Heart left ventricle (tissue), 16 donors: ENCODE measurements around the gene SEPSECS. TPM values are rescaled to one million over a fixed set of nuclear protein-coding genes. Genes with fewer than 3 reads are reported as not detected.
A peak's percentile ranks its signal among the peaks of the same experiment; 100 is the strongest.

ENCODE experiments used
- ATAC-seq, 4 donors: fragments of 200-7000 bp; cut with Tn5 transposase; one replicate each; pipeline ENCODE4 v1.9.1; 2020 to 2022; ENCODE audit warnings: moderate library complexity in 4 of 4, mild to moderate bottlenecking in 3 of 4, moderate number of reproducible peaks in 1 of 4
- DNase-seq, 5 donors: peaks; one replicate each; pipeline ENCODE4 v3.0.0-alpha.2; 2020
- H3K27ac ChIP-seq, 12 donors: fragments of 200-600 bp; sonication (generic) in 4 of 12; one replicate each; pipeline versions ENCODE4 v1.5.0 to v1.8.0; 2016 to 2022; ENCODE audit warnings: mild to moderate bottlenecking in 2 of 12
- H3K27me3 ChIP-seq, 9 donors: fragments of 200-600 bp; sonication (generic) in 2 of 9; one replicate each; pipeline versions ENCODE4 v1.5.1 to v1.8.0; 2016 to 2022; ENCODE audit warnings: mild to moderate bottlenecking in 3 of 9
- H3K36me3 ChIP-seq, 9 donors: fragments of 200-600 bp; sonication (generic) in 2 of 9; one replicate each; pipeline versions ENCODE4 v1.5.0 to v1.8.0; 2018 to 2022; ENCODE audit warnings: mild to moderate bottlenecking in 2 of 9
- H3K4me1 ChIP-seq, 12 donors: fragments of 200-600 bp; sonication (generic) in 4 of 12; one replicate each; pipeline versions ENCODE4 v1.5.0 to v1.8.0; 2016 to 2022; ENCODE audit warnings: mild to moderate bottlenecking in 3 of 12
- H3K4me3 ChIP-seq, 12 donors: fragments of 200-600 bp; sonication (generic) in 4 of 12; one replicate each; pipeline versions ENCODE4 v1.5.0 to v1.8.0; 2017 to 2022; ENCODE audit warnings: mild to moderate bottlenecking in 9 of 12, moderate library complexity in 4 of 12
- H3K9me3 ChIP-seq, 12 donors: fragments of 200-600 bp; sonication (generic) in 4 of 12; one replicate each; pipeline versions ENCODE4 v1.5.0 to v1.8.0; 2016 to 2022; ENCODE audit warnings: mild to moderate bottlenecking in 1 of 12
- POLR2A ChIP-seq, 2 donors: fragments of 450-650 bp; IDR thresholded peaks; one replicate each; pipeline ENCODE4 v1.6.1; 2017; ENCODE audit warnings: antibody characterized with exemption in 2 of 2, mild to moderate bottlenecking in 2 of 2, moderate library complexity in 2 of 2
- WGBS, 4 donors: extraction: QIAGEN DNeasy Blood & Tissue Kit in 2 of 4; methylation state at CpG; one replicate each; pipeline versions ENCODE4 v1.1.5 to v1.1.7; 2013 to 2018; 5-methylcytosine and 5-hydroxymethylcytosine counted together
- intact Hi-C, 10 donors: fragments of 100-400 bp; cut with DNase I; formaldehyde crosslinking; loops; one replicate each; pipeline versions ENCODE4 v1.11.1 to v1.14.2; 2022
- polyA plus RNA-seq, 2 donors: library from polyadenylated mRNA; stranded (reverse); fragments of 200-250 nt; gene quantifications; one replicate each; pipeline ENCODE4 v1.2.3, GENCODE V29; 2013
- total RNA-seq, 9 donors: library from RNA; depleted of rRNA in 2 of 9; stranded (reverse); fragments of >200 nt in 2 of 9; fragmentation: NEBNext Ultra II Directional in 3 of 9; extraction: Animal tissue kit (Norgen Biotek cat#: 25700) in 3 of 9; gene quantifications; one replicate each; pipeline versions ENCODE4 v1.1.0 to v1.2.4, GENCODE V29; 2016 to 2023
- TF ChIP-seq, protein P1 (sequence below), 12 donors: fragments of 200-600 bp; sonication (generic) in 4 of 12; IDR thresholded peaks; one replicate each; pipeline versions ENCODE4 v1.5.0 to v1.8.0; 2018 to 2022; ENCODE audit warnings: antibody characterized with exemption in 12 of 12, mild to moderate bottlenecking in 5 of 12
- donor health status: ischemic (EF 13 %, LVEDD 7.1; RV severe dilation, severe dysfunction).
- donor health status: healthy with polysubstance abuse.
- donor health status: DM: no; HTN: yes; CAD: no.
- donor health status: DM: no; HTN: no; CAD: no.
- donor health status: ischemic (EF 25% LVEDD 6.9; RV normal size, moderate dysfunction).
- donor health status: ischemic (EF 25% LVEDD 5.7; RV mildly dilated, moderate dysfunction).
- donor health status: healthy.
- donor health status: DM: yes; HTN: yes; CAD: no.
- donor health status: ischemic (EF 35%, LVEDD 5.7; RV mildly dilated, moderate dysfunction).
- donor health status: nonischemic (EF 11% LVEDD 7.7; RV severe dilation, severe dysfunction).
- donor health status: DM: yes; HTN: yes; CAD: no.
- donor health status: PGD.
- donor health status: ischemic (EF 29% LVEDD 5.4; RV normal size, mild dysfunction).
- donor health status: nonischemic (EF 23%, LVEDD 6.1; RV moderate dilation, normal function).

The SEPSECS gene
- total and polyA plus RNA-seq, 11 donors = 2.0 to 7.6 (median 5.6) TPM

DNA sequence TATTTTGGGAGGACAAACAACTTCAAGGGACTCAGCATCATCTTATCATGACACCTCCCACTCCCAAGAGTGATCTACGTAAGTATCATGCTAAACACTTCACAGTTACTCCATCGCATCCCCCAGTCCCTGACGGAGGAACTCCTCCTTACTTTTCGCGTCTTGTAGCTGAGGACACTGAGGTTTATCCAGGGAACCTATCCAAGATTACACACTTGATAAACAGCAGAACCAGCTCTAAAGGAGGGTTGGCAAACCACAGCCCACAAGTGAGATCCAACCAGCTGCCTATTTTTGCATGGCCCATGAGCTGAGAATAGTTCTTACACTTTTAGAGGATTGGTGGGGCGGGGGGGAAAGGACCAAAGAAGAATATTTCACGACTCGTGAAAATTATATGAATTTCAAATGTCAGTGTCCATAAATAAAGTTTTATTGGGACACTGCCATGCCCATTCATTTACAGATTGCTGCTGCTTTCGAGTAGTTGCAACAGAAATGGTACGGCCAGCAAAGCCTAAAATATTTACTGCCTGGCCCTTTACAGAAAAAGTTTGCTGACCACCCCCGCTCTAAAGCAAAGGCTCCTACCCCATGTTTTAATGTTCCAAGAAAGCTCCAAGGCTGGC is 47.8 kb downstream of the SEPSECS start:
- intact Hi-C loops = no loop called here
- no peaks in the 10 kb centered on the region for H3K9me3 ChIP-seq
- peak overlapping the region in 1 of 12 donors; percentile 56 for H3K27ac ChIP-seq
- no peaks in the 10 kb centered on the region for H3K27me3 ChIP-seq
- TF ChIP-seq, protein P1, sequence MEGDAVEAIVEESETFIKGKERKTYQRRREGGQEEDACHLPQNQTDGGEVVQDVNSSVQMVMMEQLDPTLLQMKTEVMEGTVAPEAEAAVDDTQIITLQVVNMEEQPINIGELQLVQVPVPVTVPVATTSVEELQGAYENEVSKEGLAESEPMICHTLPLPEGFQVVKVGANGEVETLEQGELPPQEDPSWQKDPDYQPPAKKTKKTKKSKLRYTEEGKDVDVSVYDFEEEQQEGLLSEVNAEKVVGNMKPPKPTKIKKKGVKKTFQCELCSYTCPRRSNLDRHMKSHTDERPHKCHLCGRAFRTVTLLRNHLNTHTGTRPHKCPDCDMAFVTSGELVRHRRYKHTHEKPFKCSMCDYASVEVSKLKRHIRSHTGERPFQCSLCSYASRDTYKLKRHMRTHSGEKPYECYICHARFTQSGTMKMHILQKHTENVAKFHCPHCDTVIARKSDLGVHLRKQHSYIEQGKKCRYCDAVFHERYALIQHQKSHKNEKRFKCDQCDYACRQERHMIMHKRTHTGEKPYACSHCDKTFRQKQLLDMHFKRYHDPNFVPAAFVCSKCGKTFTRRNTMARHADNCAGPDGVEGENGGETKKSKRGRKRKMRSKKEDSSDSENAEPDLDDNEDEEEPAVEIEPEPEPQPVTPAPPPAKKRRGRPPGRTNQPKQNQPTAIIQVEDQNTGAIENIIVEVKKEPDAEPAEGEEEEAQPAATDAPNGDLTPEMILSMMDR (IDR thresholded peaks at IDR 0.05) = no peak
- TF ChIP-seq POLR2A (IDR thresholded peaks at IDR 0.05) = no peak
- peaks cover 0 to 8% (median 5%) of the 10 kb centered on the region in 12 donors for H3K4me1 ChIP-seq
- no peak overlapping the region for H3K4me3 ChIP-seq
- 85 to 88% (median 86%) methylated on average over 10 to 11 of the region's 11 CpGs for WGBS, 4 donors
- no peaks in the 10 kb centered on the region for H3K36me3 ChIP-seq
- ATAC-seq = no peak
- DNase-seq = no peak

DNA sequence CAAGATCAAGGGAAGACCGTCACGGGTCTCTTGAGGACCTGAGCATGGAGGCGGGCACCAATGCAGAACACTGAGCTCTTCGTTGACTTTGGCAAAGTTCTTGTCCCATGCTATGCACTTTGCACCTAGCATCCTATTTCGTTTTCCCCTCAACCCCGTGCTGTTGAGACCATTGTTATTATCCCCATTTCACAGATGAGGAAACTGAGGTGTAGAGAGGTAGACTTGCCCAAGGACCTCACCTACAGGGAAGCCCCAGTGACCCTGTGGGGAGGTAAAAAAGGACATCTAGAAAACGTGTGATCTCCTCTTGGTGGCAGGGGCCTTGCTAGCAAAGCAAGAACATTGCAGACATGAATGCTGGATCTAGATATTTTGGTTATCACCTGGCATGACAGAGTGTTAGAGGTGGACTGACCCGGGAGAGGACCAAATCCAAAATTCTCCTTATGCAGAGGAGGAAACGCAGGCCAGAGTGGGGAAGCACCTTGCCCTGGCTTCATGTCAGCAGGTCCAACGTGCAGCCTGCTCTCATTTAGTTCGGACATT is 48.5 kb downstream of the SEPSECS start:
- peaks cover 0 to 13% (median 8%) of the 10 kb centered on the region in 12 donors for H3K4me1 ChIP-seq
- intact Hi-C loops = no loop called here
- no peaks in the 10 kb centered on the region for H3K27me3 ChIP-seq
- no peak for TF ChIP-seq POLR2A (IDR thresholded peaks at IDR 0.05)
- TF ChIP-seq, protein P1 (IDR thresholded peaks at IDR 0.05) = no peak
- H3K27ac ChIP-seq = peak overlapping the region in 1 of 12 donors; percentile 56
- no peak overlapping the region for H3K4me3 ChIP-seq
- DNase-seq = no peak
- H3K36me3 ChIP-seq = no peaks in the 10 kb centered on the region
- no peaks in the 10 kb centered on the region for H3K9me3 ChIP-seq
- ATAC-seq = no peak
- 81 to 87% (median 83%) methylated on average over 11 of the region's 11 CpGs for WGBS, 4 donors

DNA sequence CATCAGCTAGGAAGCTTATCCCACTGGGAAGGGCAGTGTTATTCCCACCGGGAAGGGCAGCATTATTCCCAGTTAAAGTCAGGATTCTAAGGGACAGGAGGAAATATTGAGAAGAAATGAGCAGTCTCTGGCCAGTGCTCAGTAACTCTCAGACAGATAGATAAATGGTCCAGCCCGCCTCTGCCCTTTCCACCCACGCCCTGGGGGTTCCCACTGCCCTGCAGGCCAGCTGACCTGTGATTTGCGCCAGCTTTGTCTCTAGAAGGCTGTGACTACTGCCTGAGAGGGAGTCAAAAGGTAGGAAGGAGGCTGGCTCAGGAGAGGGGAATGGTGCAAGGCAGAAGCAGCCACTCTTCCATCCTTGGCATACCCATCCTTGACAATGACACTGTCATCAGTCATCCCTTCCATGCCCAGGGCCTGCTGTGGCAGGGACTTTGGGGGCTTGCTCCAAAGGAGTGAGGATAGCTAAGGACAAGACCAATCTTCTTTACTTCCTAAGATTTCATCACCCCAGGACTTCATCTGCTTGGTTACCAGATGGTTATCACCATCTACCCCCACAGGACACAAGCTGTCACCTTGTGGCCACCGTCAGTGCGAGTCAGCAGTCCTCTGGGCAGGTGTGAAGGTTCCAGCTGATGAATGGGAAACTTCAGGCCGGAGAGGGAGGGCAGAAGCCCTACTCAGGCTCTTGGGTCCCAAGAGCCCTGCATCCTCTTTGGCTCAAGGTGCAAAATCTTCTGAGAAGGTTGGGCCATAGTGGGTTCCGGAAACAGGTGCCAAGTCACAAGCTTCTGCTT is 49.5 kb downstream of the SEPSECS start:
- Histone ChIP-seq H3K4me3 (no peak overlapping the region), H3K27me3 (no peaks in the 10 kb centered on the region), H3K27ac (no peak overlapping the region), H3K4me1 (peaks cover 0 to 13% (median 8%) of the 10 kb centered on the region in 12 donors), H3K36me3 (no peaks in the 10 kb centered on the region), H3K9me3 (no peaks in the 10 kb centered on the region)
- ATAC-seq (no peak), DNase-seq (no peak)
- WGBS, 4 donors = 89 to 94% (median 93%) methylated on average over 8 of the region's 8 CpGs
- TF ChIP-seq POLR2A (IDR thresholded peaks at IDR 0.05) = no peak
- TF ChIP-seq, protein P1 (IDR thresholded peaks at IDR 0.05) = no peak
- intact Hi-C loops = no loop called here

DNA sequence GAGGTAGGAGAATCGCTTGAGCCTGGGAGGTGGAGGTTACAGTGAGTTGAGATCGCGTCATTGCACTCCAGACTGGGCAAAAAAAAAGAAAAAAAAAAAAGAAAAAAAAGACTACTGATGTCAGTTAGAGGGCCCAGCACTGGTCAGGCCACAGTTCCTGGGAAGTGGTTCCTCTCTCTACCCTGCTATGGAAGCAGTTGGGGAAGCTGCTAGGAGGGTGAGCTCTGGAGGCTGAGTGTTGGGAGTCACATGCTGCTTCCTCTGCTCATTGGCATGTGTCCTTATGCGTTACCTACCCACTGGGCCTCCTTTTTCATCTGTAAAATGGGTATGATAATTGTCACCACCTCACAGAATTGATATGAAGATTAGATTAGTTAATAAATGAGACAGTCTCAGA is 50.7 kb downstream of the SEPSECS start:
- Histone ChIP-seq H3K4me3 (no peak overlapping the region), H3K4me1 (peaks cover 0 to 17% (median 8%) of the 10 kb centered on the region in 12 donors), H3K9me3 (no peaks in the 10 kb centered on the region), H3K36me3 (no peaks in the 10 kb centered on the region), H3K27me3 (no peaks in the 10 kb centered on the region), H3K27ac (no peak overlapping the region)
- DNase-seq (no peak), ATAC-seq (no peak)
- TF ChIP-seq, protein P1 (IDR thresholded peaks at IDR 0.05) = no peak
- TF ChIP-seq POLR2A (IDR thresholded peaks at IDR 0.05) = no peak
- WGBS, 4 donors = 88 to 98% (median 97%) methylated on average over 4 of the region's 4 CpGs
- intact Hi-C loops = no loop called here
